SIG-M5 (cell line): ENCODE results near the gene EIF4H.
A peak's percentile ranks its signal among the peaks of the same experiment; 100 is the strongest.
"Not testable (repeated sequence)": the region's sequence is repeated elsewhere in the genome, so short reads cannot be mapped to it uniquely, and the experiment has no call there.

Source experiments
- DNase-seq: peaks from one replicate; lab custom pipeline; 2025; lab: John Stamatoyannopoulos, UW

EIF4H gene

GRCh38 chr7:74173866-74174605 lies at the start of gene EIF4H:
Gene EIF4H (plus strand): TSS chr7:74174356. CDS start chr7:74174384, 28 bp downstream.
- DNase-seq: peak; percentile 8

- DNase-seq: no peak
Observed at GRCh38 chr7:74126220-74126880, 47.8 kb upstream of the EIF4H start.

GRCh38 chr7:74129887-74130286 lies 44.3 kb upstream of the EIF4H start:
- DNase-seq: no peak

- DNase-seq: no peak
Observed at GRCh38 chr7:74130518-74130917, 43.6 kb upstream of the EIF4H start.

GRCh38 chr7:74134117-74134620 lies 40.0 kb upstream of the EIF4H start:
- no peak for DNase-seq

GRCh38 chr7:74138334-74138867 lies 35.8 kb upstream of the EIF4H start:
- DNase-seq: no peak

GRCh38 chr7:74138945-74139843 lies 35.0 kb upstream of the EIF4H start:
- DNase-seq: no peak

- DNase-seq: no peak
Observed at GRCh38 chr7:74141705-74142104, 32.5 kb upstream of the EIF4H start.

GRCh38 chr7:74143383-74143782 lies 30.8 kb upstream of the EIF4H start:
- DNase-seq: no peak

- DNase-seq: no peak
Observed at GRCh38 chr7:74148491-74148890, 25.7 kb upstream of the EIF4H start.

GRCh38 chr7:74149071-74149470 lies 25.1 kb upstream of the EIF4H start:
- DNase-seq: no peak

- DNase-seq: no peak
Observed at GRCh38 chr7:74149603-74150002, 24.6 kb upstream of the EIF4H start.

- no peak for DNase-seq
Observed at GRCh38 chr7:74153736-74154135, 20.4 kb upstream of the EIF4H start.

GRCh38 chr7:74155810-74156395 lies 18.3 kb upstream of the EIF4H start:
- no peak for DNase-seq

- DNase-seq: no peak
Observed at GRCh38 chr7:74157605-74158004, 16.6 kb upstream of the EIF4H start.

- no peak for DNase-seq
Observed at GRCh38 chr7:74164985-74165456, 9.1 kb upstream of the EIF4H start.

GRCh38 chr7:74165867-74166593 lies 8.1 kb upstream of the EIF4H start:
- no peak for DNase-seq

GRCh38 chr7:74167324-74167723 lies 6.8 kb upstream of the EIF4H start:
- not testable (repeated sequence) for DNase-seq

- no peak for DNase-seq
Observed at GRCh38 chr7:74173074-74173473, 1.1 kb upstream of the EIF4H start.

- no peak for DNase-seq
Observed at GRCh38 chr7:74173491-74173865, 678 bp upstream of the EIF4H start.

- DNase-seq: no peak
Observed at GRCh38 chr7:74174606-74175082, 488 bp downstream of the EIF4H start.
